ENCODE measurements around the gene DPM2.

DPM2 gene

DNA sequence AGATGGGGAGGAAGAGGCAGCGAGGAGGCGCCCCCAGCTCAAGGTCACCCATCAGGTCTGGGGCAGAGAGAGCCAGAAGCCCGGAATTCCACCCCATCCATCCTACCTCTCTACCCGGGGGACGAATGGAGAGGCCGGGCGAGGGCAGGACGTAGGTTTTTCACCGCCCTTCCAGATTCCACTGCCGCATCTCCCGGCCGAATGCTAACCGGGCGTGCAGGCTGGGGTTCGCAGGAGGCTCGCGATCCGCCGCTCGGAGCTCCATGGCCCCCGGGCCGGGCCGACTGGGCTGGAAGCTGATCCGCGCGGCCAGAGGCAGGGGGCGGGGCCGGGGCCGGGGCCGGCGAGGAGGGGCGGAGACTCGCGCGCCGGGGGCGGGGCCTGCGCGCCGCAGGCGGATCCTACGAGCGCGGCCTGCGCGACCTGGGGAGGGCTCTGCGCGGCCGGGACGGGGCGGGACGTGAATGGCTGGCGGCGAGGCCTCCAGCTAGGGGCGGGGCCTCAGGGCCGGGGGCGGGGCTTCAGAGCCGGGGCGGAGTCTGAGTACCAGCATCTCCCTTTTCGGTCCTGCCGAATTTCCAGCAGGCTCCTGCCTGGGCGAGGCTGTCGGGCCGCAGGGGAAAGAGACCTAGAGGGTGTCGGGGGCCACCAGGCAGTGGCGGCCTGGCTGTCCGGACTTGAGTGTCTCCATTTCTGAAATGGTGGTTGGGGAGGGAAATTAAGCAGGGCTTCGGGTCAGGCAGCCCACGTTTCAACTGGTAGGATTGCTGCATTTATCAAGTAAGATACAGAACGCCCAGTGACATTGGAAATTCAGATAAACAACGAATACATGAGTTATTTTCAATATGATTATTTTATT, 20.7 kb downstream of the DPM2 start, which contains the start of gene ST6GALNAC4:
Gene ST6GALNAC4 (minus strand): TSS at position 322 of the 862 bp plus-strand sequence. CDS start 622 bp downstream, outside the sequence.
- peak; percentile 95 for DNase-seq

DNA sequence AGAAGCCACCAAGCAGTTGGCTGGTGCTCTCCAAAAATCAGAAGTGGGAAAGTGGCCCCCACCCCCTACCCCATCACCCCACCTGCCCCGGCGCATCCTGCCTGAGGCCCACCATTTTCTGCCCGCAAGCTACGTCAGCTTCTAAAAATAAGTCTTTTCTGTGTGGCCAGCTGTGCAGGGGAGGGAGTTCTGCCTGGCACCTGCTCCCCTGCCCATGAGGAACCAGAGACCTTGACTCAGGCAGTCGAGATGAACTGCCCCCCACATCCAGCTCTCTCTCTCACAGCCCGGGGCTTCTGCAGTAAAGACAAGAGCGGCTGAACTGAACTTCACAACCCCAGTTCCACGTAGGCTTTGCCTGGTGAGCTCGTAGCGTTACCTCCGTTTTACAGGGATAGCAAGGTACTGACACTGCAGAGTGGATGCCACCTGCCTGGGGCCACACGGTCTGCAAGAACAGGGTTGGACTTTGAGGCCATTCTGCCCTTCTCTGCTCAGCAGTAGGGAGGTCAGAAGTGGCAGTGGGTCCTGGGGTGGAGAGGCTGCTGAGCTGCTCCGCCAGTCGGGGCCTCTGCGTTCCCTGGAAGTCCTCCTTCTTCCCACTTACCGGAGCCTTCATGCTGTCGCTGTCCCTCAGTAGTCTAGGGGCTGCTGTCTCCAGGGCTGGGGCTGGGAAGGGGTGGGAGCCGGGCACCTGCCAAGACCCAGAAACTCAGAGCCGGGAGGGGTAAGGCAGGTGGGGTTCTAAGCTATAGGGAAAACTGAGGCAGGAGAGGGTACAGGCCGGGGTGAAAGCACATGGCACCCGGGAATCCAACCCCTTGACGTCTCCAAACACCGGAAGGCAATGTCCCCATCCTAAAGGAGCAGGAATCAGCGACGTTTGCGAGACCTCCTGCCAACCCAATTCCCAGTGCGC, 21.6 kb downstream of the DPM2 start:
- peak; percentile 7 for DNase-seq

DNA sequence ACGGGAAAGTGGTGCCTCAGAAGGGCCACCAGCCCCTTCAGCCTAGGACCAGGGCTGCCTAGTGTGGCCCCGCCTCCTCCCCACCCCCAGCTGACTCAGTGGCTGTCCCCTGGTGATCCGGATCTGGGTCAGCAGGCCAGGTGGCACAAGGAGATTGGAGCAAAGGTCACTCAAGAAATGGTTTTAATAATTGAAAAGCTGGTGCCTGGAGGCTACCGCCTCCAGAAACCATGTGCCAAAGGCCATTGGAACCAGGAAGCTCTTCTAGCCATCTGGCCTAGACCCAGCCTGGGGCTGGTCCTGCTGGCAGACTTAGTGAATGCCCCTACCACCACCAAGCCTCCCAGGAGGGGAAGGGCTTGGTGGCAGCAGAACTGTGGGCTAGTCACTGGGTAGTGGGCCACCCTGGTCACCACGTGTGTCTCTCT, 22.3 kb downstream of the DPM2 start:
- peak; percentile 11 for DNase-seq

DNA sequence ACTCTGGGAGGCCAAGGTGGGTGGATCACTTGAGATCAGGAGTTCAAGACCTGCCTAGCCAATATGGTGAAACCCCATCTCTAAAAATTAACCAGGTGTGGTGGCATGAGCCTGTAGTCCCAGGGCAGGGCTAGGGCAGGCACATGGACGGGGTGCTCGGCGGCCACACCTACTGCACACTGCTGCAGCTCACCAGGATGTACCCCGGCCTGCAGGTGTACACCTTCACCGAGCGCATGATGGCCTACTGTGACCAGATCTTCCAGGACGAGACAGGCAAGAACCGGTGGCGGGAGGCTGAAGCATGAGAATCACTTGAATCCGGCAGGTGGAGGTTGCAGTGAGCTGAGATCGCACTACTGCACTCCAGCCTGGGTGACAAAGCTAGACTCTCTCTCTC, 24.0 kb downstream of the DPM2 start:
- DNase-seq = no peak

DNA sequence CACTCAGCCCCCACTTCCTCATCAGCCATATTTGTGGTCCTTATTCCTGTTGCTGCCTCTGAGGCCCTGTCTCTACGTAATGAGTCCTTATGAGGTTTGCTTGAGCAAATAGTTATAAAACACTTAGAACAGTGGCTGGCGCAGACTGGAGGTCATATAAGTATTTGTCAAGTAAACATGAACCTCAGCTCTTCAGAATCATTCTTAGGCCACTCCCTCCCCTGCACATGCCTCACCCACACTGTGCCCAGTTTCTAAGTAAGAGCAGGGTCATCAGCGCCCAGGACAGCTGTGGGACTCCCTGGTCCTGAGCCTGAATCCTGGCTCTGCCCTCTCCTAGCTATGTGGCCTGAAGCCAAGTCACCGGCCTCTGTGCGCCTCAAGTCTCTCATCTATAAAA, 24.8 kb downstream of the DPM2 start:
- DNase-seq = no peak

DNA sequence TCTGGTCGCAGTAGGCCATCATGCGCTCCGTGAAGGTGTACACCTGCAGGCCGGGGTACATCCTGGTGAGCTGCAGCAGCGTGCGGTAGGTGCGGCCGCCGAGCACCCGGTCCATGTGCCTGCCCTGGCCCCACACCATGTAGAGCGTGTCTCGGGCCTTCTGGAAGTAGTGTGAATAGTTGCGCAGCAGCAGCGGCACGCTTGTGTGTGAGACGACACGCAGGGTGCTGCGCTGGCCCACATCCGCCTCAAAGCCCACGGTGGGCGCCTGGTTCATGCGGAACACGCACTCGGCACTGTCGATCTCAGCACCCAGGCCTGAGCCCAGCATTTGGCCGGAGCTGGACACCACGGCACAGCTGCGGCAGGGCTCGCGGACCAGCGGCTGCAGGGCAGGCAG, 25.4 kb downstream of the DPM2 start:
- no peak for DNase-seq

DNA sequence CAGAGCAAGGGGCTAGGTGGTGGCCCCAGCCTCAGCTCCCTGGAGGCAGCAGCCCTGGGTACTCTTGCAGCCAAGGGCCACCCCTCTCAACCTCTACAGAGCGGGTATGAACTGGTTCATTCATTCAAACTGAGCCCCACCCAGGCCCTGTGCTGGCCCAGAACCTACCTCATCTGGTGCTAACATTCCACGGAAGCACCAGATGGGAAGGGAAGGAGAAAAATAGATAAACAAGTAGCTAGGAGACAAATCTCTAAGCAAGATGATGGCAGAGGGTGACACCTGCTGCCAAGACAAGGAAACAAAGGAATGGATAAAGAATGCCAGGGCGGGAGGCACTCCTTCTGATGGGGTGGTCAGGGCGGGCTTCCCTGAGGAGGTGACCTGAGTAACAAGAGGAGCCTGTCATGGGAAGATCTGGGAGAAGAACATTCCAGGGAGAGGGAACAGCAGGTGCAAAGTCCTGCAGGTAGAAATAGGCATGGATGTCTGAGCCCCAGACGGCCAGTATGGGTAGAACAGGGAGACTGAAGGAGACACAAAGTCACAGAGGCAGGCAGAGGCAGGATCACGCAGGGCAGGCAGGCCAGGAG, 26.9 kb downstream of the DPM2 start:
- DNase-seq = no peak

DNA sequence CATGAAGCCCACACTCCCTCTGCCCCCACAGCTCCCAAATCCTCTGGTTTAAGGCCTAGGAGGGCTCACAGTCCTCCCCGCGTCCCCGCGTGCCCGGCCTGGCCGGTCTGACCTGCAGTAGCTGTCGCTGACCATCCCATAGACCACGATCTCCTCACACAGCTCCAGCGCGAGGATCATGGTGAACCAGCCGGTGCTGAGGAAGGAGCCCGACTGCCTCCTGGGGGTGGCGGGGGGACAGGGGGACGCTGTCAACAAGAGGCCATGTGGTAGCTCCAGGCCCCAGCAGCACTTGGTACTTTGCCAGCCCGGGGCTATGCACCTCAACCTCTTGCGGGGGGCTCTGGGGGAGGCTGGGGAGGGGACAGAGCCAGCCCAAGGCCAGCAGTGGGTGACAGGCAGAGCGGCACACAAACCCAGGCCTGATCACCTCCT, 27.8 kb downstream of the DPM2 start:
- no peak for DNase-seq

DNA sequence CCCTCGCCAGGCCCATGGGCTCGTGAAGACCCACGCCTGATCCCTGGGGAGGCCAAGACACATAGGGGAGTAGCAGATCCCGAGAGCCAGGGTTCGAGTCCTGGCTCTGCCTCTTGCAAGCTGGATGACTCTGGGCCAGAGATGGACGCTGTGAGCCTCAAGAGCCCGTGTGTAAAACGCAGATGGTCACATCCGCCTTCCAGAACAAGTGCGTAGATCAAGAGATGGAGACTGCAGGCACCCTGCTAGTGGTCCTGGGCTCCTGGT, 29.1 kb downstream of the DPM2 start:
- no peak for DNase-seq

DNA sequence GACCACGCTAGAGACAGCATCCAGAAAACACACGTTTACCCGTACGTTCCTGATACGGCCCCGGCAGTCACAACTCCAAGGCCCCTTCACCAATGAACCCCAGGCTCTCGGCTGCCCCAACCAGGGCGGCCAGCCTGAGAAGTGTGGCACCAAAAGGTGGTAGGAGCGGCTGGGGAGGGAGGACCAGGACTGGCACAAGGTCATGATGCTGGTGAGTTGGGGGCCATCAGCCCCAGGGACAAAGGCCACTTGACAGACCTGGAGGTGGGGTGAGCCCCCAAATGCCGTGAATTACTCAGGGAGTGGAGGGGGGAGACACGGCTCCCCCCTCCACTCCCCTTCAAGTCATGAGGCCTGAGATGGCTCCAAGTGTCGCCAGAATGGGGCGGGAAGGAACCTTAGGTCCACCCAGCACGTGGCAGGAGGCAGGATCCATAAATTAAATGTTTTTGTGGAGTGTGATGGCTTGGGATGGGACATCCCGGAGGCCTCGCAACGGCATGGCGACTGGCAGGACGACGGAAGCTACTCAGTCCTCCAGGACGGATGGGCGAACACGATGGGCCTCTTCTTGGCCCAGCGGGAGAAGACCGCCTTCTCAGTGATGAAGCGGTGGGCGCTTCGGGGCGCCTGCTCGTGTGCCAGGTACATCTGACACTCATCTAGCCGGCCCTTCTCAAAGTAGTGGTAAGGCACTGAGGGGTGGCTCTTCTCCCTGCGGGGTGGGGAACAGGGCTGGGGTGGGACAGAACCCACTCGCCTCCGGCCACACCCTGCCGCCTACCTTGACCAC, 29.6 kb downstream of the DPM2 start:
- DNase-seq = no peak

DNA sequence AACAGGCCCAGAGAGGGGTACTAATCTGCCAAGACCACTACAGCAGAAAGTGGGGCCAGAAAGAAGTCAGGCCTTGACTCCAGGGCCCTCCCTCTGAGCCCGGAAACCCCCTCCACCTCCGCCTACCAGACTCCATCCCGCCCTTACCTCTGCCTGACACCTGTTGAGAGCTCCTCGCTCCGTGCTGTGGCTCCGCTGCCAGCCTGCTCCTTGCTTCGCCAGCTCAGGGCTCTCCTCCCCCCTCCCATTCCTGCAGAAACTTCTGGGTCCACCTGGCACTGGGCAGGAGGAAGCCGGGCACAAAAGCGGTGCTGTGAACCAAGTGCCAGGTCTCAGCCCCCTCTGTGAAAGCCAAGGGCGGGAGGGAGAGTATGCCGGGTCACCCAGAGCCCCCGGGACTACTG, 31.9 kb downstream of the DPM2 start:
- DNase-seq = peak; percentile 73

DNA sequence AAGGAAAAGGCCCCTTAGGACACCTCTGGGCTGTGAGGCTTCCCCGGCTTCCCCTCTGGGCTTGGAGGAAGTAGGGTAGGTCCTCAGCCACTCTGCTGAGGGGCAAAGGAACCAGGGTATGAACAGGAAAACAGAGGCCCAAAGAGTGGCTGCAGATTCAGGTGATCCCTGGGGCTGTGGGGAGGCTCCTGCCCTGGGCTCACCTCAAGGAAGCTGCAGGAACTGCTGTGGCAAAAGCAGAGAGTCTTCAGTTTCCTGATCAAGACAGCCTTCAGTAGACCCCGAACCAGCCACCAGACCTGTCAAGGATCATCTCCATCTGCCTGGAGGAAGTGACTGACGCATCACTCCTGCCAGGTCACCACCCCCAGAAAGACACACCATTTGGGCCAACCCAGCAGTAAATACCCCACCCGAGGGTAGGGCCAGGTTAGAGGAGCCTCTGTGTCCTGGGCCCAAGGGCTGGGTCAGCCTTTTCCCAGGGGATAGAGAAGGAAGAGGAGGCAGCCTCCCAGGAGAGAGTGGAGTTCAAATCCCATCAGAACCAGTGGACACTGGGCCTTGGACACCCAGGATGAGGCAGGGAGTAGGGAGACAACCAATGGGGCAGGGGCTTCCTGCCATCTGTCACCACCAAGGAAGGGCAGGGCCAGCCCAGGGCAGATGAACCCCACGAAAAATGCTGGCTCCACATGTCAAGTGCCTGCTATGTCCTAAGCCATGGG, 32.5 kb downstream of the DPM2 start:
- DNase-seq = peak; percentile 60

DNA sequence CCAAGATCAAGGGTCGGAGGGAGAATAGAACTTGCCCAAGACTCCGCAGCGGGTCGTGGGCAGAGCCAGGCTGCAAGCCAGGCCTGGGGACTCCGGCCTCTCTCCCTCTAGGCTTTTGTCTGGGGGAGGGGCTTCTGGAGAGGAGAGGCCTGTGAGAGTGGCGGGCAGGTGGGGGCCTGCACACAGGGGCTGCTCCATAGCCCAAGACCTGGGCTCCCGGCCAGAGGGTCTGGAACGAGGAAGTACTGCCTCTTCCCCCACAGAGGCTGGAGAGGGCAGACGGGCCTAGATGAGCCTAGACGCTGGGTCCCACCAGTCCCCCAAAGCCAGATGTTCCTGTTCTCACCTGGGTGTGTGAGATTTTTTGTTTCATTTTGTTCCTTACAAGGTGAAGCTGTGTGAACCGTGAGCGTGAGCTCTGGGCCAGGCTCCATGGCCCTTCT, 33.1 kb downstream of the DPM2 start:
- DNase-seq = peak; percentile 21

DNA sequence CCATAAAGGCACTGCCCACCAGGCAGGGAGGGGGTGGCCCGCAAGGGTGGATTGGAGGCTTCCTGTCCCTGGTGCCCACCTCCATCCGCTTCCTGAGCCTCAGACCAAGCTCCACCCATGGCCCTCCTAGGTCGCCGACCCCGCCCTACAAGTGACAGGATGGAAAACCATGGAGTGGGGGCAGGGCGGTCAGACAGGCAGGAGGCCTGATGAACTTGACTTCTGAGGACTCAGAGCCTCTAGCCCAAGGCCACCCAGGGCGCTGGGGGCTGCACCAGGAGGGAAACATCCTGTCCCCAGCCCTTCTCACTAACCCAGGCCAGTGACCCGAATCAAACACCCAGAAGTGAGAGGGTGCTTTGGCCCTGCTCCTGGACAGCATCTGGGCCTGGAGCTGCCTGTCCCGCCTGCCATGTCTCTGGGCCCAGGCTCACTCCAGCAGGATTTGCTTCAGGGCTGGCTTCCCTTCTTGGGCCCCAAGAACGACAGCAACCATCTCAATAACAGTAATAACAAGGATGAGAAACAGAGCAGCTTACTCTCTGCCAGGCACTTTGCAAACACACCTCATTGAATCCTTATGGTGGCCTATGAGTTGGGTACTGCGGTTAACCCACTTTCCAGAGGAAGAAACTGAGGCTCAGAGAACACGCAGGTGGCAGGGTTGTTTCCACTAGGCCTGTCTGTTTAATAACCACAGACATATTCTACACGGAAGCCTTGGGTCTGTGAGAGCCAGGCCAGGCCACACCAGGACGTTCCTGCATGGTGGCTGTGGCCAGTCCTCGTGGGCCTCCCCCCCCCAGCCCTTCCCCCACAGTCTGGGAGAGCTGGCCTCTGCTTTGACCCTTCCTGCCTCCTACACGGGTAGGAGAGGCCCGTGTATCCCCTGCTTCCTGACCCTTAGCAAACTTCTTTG, 33.8 kb downstream of the DPM2 start:
- DNase-seq = peak; percentile 74

DNA sequence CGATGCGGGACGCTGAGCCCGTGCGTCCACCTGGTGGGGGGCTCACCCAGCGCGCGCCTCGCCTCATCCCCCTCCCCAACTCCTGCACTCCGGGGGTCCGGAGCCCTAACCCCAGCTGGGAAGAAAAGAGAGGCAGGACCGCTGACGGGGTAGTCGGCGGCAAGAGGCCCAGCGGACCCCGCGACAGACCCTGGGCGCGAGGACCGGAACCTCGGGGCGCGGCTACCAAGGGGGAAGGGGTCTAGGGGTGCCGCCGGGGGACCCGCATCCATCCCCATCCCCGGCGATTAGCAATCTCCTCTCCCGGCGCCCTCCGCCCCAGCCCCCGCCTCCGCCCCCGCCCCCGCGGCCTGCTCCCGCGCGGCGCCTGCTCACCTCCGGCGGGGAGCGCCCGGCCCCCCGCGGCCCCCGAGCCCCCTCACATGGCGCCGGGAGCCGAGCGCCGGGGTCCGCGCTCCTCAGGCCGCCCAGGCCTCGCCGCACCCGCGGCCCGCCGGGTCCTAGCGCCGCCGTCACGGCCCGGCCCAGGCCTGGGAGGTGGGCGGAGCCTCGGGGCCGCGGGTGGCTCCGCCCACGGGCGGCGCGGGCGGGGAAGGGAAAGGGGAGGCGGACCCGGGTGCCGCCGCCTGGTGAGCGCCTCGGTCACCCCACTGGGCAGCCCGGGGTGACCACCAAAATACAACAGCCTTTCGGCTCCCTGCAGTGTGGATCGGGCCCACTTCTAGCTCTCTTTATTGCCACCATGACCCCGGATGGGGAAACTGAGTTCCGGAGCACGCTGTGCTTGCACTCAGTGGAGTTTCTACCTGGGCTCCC, 38.3 kb downstream of the DPM2 start, which contains the start of gene ST6GALNAC6:
Gene ST6GALNAC6 (minus strand): TSS at position 476 of the 816 bp plus-strand sequence. CDS start 1,622 bp downstream, outside the sequence.
- DNase-seq = peak; percentile 77

DNA sequence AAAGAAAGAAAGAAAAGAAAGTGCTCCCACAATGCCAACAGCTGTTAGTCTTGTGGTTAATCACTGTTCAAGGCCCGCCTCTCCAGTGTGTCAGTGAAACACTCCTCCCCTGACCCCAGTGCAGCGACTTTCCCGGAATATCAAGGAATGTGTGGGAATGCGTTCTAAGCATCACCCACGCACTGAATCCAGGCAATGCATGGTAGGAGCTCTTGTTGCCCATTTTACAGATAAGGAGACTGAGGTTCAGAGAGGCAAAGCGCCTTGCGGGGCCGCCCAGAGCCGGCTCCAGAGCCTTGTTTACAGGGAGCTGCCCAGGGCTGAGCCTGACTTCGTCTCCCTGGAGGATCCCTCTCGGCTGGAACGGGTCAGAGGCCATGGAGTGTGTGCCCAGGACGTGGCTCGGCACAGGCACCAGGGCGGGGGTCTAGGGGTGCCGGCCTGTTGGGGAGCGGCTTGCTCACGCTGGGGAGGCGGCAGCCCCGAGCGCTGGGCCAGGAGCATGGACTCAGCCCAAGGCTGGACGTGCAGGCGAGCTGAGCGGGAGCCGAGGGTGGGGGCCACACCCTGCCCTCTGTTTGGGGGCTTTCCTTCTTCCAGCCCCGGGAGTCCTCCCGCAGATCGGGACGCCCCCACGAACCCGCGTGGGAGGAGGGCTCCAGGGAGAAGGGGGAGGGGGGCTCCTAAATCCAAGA, 39.1 kb downstream of the DPM2 start:
- DNase-seq = peak; percentile 26

DNA sequence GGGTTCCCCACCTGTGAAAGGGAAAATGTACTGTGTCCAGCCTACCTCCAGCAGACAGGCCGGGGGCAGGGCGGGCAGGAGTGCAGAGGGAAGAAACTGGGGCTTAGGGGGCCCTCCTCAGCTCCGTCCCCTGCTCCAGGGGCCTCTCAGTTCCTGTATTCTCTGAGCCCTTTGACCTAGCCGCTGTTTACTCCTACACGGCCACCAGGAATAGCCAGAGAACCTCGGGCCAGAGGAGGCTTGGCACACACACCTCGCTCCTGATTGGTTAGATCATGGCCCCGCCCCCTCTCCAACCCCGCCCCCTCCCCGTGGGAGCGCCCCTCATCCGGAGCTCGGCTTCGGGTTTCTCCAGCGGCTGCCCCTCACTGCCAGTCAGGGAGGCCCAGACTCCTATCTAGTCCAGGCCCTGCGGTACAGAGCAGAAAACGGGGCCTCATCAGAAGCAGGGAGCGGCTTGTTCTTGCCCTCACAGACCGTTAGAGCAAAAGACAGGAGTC, 40.4 kb downstream of the DPM2 start:
- peak; percentile 26 for DNase-seq

DNA sequence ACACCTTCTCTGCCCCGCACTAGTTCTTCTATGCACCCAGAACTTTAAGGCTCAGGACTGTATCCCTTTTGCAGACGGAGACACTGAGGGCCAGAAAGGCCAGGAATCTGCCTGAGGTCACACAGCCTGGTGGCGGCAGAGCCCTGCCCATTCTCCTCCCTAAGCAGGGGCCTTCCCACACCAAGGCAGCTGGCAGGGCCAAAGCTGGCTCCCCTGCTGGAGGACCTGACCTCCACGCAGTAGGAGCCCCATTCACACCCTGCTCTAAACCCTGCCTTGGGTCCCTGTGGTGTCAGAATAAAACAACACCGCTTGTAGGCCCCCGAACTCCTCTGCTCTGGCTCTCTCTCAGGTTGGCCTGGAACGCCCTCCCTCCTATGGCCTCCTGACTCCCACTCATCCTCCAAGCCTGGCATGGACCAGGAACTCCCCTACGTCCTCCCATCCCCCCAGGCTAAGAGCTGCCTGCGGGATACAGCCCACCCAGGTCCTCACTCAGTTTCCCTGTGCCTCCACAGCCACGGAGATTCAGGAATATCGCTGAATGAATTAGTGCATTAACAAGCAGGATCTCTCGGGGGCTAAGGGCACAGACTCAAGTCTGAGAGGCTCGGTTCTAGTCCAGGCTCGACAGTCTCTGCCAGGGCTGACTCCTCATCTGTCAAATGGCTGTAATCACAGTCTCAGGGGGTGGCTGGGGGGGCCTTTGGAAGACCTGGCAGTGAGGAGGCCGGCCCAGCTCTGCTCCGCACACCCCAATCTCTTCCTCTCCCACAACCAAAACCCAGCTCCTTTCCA, 41.1 kb downstream of the DPM2 start:
- DNase-seq = no peak
